ENCODE data around the gene ST3GAL4.
"Not testable (repeated sequence)": the region's sequence is repeated elsewhere in the genome, so short reads cannot be mapped to it uniquely, and the experiment has no call there.

ST3GAL4 gene

DNA sequence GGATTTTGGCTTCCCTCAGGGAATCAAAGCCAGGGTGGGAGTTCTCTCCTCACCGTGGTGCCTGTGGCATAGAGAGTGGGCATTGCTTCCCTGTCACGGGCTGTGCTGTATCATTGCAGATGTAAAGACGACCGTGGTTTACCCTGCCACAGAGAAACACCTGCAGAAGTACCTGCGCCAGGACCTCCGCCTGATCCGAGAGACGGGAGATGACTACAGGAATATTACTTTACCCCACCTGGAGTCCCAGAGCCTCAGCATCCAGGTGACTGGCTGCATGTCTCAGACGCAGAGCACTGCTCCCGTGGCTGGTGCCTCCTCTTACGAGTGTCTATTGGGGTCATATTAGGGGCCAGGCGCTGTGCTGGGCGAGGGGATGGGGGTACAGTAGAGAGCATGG is 24.2 kb upstream of the ST3GAL4 start:
- DNase-seq, result no peak

DNA sequence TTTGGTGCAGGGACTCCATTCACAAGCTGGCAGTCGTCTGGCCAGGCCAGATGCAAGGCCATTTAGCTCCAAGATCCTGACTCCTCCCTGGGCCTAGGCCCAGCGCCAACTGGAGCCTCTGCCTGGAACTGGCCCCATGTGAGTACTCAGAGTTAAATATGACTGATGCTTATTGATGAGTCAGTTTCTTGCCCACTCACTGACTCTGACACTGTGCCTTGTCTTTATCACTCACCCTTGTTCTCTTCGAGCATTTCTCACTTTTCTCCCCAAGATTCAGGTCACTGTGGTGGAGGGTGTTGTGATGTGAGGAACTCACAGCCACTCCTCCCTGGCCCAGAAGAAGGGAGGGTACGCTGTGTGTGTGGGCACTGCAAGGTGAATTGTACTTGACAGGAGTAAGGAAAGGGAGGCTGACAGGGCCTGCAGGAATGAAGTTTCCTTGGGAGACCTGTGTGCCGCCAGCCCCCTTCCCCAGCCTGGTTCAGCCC is 23.2 kb upstream of the ST3GAL4 start:
- no peak for DNase-seq

DNA sequence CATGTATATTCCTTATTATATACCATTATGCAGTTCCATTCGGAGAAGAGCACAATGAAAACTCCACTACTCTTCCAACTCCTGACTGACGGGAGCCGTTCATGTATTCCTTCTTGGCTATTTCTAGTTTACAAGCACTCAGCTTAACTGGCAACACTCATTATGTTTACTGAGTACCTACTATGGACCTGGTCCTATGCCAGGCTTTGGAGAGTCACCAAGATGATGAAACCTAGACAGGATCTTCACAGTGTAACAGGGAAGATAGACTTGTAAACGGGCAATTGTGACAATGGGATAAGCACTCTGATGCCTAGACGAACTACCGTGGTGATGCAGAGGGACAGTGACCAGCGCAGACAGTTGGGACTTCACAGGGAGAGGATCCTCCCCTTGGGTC is 22.3 kb upstream of the ST3GAL4 start:
- no peak for DNase-seq

DNA sequence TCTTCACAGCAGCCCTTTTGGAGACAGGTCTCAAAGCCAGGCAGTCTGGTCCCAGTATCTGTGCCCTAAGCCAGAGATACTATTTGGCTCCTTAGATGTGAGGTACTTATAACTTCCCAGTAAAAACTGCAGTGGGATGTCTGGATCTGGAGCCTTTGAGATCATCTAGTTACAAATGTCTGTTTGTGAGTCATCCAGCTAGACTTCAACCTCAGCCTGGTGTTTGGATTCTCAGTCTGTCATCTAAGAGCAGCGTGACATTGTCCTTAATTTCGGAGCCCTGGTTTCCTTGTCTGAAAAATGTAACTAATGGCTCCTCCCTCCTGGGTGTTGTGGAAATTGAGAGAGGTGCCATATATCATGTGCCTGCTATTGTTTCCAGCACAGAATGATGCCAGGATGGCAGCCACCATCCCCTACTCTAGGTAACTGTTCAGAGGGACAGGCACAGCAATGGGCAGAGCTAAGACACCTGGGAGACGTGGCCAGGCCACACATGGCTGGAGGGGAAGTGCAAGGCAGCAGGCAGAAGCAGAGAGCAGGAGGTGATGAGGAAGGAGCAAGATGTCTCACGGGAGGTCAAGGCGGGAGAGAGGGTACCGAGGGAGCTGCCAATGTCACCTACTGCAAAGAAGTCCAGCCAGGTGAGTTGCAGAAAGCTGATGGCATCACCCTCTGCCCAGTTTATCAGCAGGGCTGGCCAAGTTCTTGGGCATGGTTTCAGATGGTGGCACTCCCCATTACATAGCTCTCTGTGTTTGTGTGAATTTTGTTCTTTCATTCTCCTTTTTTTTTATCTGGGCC is 20.6 kb upstream of the ST3GAL4 start:
- no peak for DNase-seq

DNA sequence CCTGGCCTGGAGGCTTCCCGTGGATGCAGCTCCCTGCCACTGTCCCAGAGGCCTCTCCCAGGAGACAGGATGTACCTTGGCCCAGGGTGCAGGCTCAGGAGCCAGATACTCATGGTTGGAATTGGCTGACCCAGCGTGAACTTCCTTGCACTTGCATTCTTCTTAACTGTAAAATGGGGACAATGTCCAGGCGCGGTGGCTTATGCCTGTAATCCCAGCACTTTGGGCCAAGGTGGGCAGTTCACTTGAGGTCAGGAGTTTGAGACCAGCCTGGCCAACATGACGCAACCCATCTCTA is 20.1 kb upstream of the ST3GAL4 start:
- no peak for DNase-seq

DNA sequence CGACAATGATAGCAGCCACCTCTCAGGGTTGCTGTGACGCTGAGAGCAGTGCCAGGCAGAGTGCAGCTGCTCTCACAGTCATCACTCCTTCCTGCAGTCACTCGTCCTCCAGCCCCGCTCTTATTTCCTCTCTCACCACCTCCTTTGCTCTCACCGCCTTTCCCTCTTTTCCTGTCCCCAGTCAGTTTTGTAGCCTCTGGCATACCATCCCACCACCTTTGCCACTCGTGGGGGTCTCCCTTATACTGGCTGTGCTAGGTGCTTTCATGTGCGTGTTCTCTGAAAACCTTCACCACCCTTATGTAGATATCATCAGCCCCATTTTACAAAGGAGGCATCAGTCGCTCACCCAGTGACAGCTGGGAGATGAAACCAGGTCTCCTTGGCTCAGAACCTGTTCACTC is 19.3 kb upstream of the ST3GAL4 start:
- no peak for DNase-seq

DNA sequence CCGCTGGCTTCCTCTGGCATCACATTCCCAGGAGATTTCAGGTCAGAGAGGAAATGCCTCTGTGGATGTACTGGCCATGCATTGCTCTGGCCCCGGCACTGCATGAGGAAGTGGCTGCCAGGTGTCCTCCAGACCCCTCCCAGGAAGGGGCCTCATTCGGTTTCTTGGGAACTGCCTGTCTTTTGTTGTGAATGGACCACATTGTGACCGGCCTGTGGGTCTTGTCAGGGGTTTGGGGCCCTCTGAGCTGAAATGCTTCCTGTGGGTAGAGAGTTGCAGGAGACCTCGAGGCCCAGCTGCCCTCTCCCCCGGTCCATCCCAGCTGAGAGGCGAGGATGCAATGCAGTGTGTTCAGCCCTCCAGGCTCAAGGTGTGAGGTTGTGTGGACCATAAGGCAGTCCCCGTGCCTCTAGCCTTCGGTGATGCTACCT is 18.8 kb upstream of the ST3GAL4 start:
- no peak for DNase-seq

DNA sequence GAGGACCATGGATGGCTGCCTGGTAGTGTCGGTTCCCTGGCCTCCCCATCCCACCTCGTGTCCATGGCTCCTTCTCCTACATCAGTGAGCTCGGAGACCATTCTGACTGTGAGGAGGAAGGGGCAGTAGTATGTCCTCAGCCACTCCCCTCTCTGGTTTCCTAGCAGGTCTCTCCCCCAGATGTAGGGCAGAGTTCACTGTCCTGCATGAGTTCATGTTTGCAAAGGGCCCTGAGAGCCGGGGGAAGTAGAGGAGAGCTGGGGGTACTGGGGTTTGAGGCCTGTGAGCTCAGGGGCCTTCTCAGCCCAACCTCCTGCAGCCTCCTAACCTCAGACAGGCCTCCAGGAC is 18.4 kb upstream of the ST3GAL4 start:
- no peak for DNase-seq

DNA sequence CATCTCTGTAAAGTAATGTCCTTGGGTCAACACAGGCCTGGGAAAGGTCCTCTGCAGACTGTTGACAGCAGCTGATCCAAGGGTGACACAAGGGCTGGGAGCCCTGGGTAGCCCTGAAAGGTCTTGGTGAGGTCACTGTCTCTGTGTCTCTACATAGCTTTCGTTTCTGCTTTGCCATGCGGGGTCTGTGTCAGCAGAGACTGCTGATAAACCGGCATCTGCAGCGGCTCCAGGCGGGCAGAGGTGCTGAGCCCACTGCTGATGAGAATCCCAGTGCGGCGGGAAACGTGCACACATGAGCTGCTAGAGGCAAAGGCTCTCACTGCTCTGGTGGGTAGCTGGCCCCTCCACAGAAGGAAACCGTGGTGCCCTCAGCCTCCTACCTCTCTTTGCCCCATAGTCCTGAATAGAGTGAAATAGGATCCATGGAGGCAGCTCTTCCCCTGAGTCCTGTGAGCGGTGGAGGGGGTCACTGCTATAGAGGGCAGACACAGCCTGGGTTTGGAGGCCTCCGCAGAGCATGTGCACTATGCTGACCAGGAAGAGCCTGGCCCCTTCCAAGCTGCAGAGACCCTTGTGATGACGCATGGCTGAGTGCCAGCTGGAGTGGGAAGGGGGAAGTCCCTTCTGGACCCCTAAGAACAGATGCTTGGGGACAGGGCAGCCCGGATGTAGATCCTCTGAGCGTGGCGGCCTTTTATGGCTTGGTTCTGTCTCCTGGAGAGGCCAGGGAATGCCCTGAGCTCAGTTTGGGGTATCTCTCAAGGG is 17.8 kb upstream of the ST3GAL4 start:
- no peak for DNase-seq

DNA sequence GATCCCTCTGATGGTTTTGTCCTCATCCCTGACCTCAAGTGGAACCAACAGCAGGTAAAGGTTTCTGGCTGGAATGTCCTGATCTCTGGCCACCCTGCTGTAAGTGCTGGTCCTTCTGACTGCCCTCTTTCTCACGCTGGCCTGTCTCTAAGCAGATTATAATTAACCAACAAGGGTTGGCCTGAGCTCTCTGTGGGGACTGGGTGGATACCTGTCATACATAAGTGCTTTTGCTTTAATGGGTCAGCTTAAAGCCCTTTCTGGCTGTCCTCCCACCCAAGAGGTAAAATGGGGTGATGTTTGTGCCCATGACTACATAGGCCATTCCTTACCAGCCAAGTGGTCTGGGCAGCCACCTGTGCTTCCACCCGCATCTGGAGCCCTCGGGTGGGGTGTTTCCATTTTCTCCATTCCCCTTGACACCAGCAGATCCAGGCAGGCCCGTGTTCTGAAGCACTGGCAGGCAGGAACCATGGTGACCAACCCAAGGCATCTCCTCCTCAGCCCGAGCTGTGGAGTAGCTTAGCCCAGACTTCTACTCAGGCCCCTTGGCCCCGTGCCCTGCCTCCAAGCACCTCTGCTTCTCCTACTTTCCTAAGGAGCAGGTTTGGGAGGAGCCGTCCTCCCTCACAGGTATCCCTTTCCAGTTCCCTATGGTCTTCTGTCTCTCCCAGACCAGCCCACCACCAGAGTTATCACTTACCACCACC is 17.0 kb upstream of the ST3GAL4 start:
- no peak for DNase-seq

DNA sequence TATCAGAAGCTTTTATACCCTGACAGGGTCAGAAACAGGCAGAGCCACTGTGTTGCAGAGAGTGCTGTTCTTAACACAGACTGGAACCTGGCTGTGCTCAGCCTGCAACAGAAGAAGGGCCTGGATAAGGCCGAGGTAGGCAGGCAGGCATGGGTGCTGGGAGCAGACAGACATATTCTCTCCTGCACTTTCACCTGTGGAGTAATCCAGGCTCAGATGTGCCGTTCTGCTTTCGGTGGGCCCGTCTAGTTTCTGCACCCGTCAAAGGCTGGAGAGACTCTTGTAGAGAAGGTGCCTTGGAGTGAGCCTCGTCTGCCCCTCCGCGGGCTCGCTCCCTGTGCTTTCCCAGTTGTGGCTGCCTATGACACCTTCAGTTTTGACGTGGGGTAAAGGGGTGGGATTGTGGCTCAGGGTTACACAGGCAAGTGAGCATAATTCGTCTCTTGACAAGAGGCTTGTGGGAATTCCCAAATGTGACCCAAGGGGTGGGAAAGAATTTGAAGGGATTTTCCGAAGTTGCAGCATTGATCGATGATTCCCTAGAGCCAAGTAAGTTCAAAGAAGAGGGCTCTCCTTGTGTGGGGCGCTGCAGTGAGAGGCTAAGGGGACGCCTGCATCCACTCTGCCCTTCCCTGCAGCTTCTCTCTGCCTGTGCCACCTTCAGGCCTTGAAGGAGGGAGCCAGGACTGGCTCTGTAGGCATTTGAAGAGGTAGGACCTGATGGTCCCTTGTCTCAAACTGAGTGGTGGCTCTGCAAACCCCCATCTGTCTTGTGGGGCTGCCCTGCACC is 16.2 kb upstream of the ST3GAL4 start:
- no peak for DNase-seq

DNA sequence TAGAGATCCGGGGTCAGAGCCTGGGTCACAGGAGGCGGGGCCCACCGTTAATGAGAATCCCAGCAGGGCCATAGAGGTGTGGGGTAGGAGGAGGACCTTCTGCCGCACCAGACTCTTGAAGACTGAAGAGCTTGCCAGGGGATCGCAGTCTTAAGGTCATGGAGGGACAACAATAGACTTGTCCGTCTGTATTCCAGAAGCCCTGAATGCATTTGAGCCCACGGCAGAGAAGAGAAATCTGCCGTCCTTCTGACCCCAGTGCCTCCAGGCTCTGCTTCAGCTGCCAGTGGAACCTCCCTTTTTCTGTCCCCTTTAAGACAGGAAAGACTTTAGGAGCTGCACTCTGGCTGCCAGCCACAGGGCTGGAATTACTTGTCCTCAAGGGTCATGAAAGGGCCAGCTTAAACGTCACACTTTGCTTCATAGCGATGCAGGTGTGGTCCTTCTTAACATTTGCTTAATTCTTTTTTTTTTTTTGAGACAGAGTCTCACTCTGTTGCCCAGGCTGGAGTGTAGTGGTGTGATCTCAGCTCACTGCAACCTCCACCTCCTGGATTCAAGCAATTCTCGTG is 15.5 kb upstream of the ST3GAL4 start:
- DNase-seq, result no peak

DNA sequence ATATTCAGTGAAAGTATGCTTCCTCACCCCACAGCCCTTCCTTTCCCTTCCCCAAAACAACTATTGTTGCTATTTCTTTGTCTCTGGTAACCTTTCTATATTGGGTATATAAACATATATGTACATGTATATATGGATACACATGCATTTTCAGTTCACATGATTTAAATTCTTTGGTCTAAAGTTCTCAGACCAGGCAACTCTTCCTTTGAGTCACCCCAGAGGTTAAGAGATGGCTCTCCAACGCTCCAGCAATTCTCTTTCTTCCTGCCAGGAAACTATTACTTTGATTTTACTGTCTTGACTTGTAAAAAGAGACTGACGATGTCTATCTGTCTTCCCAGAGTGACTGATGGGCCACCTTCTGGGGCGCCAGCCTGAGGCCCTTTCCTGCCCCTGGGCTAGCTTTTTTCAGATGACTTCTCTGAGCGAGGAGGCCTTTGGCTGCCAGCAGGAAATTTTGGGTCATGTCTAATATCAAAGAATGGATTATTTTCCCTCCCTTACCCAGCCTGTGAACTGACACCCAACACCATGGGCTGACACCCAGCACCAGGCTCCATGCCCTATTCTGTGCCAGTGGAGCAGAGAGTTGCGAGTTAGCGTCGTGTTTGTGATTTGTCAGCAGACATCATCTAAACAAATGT is 14.4 kb upstream of the ST3GAL4 start:
- DNase-seq, result no peak

DNA sequence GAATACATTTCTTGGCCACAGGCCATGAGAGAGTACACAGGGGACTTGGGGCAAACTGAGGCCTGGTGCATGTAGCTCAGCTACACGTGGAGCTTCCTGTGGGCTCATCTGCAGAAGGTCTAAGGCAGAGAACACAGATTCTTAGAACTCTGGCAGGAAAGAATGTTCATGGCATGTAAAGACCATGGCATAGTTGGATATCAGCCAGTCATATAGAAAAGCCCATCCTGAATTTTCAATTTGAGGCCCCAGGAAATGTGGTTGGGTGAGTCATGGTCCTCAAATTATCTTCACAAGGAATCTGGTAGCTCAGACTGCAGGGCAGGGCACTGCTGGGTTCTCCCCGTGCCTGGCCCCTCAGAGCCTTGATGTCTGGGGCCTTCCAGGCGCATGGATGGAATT is 13.7 kb upstream of the ST3GAL4 start:
- no peak for DNase-seq

DNA sequence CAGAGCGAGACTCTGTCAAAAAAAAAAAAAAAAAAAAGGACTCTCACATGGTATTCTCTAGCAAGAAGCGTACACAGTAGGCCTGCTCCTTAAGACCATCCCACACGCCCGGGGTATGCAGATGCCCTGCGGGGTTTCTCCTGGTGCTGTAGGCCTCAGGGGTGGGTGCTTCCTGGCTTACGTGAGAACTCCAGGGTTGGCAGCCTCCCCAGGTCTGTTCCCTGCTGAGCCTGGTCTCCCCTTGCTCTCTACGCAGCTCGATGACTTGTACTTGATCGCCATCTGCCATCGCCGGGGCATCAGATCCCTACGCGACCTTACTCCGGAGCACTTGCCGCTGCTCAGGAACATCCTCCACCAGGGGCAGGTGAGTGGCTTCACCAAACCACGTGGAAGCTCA is 12.4 kb upstream of the ST3GAL4 start:
- DNase-seq, result no peak

DNA sequence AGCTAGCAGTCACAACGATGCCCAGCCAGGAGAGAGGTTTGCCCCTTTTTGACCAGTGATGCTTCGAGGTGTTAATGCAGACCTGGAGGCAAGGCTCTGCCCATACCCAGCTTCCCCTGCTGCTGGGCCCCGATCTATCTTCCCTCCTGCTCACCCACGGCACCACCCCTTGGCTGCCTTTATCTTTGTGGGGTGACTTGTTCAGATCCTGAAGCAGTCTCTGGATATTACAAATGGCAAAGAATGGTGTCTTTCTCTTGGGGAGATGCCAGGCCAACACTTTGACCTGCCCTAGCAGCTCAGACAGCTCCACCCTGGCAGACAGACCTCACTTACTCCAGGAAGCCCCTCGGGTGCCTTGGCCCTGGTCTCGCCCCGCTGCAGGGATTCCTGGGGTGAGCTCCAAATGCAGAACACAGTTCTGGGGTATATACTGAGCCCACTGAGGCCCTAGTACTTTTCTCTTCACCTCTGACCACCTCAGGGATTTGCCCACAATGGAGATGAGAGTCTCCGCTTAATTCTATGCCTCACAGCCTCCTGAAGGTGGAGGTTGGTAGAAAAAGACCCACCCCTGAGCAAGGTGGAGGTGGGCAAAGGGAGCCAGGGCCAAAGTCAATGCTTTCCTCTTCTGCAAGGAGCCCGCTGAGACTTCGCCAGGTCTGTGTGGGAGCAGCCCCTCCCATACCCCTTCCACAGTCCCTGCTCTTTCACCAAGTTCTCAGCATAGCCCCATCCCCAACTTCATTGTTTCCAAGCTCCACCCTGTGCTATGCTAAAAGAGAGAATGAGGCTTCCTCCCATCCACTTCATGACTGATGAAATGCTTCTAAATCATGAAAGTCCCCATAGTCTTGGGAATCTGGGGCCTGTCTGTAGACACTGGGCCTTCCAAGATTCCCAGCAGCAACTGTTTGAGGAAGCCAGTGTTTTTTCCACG is 11.1 kb upstream of the ST3GAL4 start:
- DNase-seq, result no peak

DNA sequence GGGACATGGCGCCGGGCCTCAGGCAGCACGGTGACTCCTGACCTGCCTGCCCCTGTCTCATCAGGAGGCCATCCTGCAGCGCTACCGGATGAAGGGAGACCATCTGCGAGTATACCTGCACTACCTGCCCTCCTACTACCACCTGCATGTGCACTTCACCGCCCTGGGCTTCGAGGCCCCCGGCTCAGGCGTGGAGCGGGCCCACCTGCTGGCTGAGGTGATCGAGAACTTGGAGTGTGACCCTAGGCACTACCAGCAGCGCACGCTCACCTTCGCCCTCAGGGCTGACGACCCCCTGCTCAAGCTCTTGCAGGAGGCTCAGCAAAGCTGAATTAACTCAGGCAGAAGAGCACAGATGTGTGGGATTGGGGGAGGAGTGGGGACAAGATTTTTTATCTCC is 10.2 kb upstream of the ST3GAL4 start:
- DNase-seq, result no peak

DNA sequence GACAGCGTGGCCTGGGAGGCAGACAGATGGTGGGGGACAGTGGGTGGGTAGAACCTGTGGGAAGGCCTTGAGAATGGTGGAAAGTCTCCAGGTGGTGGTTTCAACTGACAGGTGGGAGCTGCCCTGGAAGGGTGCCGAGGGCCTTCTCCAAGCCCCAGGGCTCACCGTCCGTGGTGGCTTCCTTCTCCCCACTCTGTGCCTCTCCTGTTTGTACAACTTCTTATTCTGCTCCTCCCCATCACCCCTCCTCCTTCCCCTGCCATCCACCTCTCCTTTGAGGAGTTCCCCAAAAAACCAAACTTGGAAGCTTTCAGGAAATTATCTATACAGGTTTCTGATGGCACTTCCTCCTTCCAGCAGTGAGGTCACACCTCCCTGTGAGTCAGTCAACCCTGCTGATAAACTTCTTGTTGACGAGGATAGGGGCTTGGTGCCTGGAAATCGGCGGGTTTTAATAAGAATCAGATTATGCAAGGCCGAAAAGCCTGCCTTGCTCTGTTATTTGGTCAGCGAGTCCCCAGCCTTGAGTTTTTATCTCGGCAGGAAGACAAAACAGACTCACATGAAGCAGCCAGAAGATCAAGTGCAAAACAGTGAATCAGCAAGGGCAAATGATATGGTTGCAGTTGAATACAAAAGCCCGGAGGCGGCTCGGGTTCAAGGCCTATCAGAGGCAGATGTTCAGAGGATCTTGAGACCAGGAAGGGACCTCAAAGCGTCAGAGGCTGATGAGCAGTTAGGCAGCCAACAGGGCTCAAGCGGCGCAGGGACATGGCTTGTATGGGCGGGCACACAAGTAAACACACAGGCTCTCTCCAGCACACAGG is 9.5 kb upstream of the ST3GAL4 start:
- DNase-seq, result no peak

DNA sequence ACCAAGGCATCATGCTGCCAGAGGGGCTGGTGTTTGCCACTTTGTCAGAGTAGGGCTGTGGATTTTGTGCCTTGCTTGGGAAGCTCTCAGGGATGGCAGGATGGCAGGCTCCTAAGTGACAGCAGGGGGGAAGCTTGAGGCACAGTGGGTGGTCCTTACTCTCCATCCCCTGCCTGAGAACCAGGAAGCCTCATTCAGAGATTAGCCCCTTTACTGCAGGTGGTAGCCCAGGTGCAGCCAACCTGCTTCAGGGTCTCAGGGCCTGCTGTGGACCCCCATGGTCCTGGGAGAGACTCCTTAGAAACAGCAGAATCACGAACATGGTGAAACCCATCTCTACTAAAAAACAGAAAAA is 8.9 kb upstream of the ST3GAL4 start:
- no peak for DNase-seq

DNA sequence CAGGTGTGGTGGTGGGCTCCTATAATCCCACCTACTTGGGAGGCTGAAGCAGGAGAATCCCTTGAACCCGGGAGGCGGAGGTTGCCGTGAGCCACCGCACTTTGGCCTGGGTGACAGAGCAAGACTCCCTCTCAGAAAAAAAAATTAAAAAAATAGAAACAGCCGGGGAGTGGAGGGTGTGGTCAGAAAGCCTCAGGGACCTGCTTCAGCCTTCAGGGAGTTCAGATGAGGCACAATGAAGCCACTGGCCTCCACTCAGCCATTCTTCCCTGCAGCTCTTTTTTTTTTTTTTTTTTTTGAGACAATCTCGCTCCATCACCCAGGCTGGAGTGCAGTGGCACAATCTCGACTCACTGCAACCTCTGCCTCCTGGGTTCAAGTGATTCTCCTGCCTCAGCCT is 8.5 kb upstream of the ST3GAL4 start:
- not testable (repeated sequence) for DNase-seq
